A549 (cell line): ENCODE data around the gene EML2.

Experiments
- CHD2 ChIP-seq: fragments of 150-350 bp; IDR thresholded peaks from 2 replicates; pipeline ENCODE4 v1.6.1; 2014; ENCODE audit warnings: low read length; ENCODE audit not compliant: partially characterized antibody
- CTCF ChIP-seq: fragments of >200 bp; sonication (Bioruptor Twin); formaldehyde crosslinking; IDR thresholded peaks from 3 replicates; pipeline ENCODE4 v1.5.1; 2016
- JUN ChIP-seq, 2 experiments: fragments of >200 bp; sonication (Bioruptor Twin); formaldehyde crosslinking; IDR thresholded peaks; 2 replicates in 1 of 2; 3 replicates in 1 of 2; pipeline ENCODE4 v1.6.1; 2016 to 2017
- PHF8 ChIP-seq: fragments of 200-600 bp; sonication (generic); IDR thresholded peaks from 2 replicates; pipeline ENCODE4 v1.6.1; 2016; ENCODE audit warnings: low read depth, mild to moderate bottlenecking, antibody characterized with exemption, moderate library complexity, borderline replicate concordance
- POLR2A ChIP-seq: IDR thresholded peaks from 2 replicates; pipeline ENCODE4 v1.6.1; 2012; ENCODE audit warnings: mild to moderate bottlenecking, low read length

GRCh38 chr19:45646345-45646698 lies 7.1 kb upstream of the EML2 start:
- TF ChIP-seq CTCF (no peak), PHF8 (no peak), POLR2A (no peak), CHD2 (no peak), JUN (IDR thresholded peaks at IDR 0.05) (no peak)
